HG03280 (cell line): Measurements from ENCODE around the gene CT47C1.

ENCODE experiments used
- ATAC-seq: cut with Tn5 transposase; IDR thresholded peaks from one replicate; pipeline ENCODE4 v1.9.1; 2021; ENCODE audit warnings: mild to moderate bottlenecking, moderate library complexity; ENCODE audit not compliant: unreplicated experiment

The CT47C1 gene

DNA sequence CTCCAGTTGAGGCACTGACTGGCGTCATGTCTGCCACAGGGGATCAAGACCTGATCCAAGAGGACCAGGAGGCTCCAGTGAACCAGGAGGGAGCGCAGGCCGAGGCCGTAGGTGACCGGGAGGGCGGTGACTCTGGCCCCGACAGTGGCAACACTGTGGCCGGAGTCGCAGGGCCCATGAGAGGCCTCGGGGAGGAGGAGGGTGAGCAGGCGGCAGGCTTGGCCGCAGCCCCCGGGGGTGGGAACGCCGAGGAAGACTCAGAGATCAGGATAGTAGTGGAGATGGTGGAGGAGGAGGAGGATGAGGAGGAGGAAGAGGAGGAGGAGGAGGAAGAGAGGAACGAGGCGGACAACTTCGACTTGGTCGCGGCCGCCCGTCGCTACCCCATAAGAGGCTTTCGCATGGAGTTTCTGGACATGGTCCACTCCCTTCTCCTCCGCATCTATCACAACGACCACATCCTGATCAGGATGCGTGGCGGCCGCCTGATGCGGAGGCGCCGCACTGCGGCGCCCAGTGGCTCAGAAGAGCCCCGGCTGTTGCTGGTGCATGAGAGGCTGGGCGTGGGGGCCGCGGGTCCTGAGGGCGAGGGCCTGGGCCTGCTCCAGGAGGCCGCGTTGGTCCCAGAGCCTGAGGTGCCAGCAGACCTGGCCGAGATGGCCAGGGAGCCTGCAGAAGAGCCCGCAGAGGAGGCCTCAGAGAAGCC lies 560 bp downstream of the CT47C1 start:
- no peak for ATAC-seq

DNA sequence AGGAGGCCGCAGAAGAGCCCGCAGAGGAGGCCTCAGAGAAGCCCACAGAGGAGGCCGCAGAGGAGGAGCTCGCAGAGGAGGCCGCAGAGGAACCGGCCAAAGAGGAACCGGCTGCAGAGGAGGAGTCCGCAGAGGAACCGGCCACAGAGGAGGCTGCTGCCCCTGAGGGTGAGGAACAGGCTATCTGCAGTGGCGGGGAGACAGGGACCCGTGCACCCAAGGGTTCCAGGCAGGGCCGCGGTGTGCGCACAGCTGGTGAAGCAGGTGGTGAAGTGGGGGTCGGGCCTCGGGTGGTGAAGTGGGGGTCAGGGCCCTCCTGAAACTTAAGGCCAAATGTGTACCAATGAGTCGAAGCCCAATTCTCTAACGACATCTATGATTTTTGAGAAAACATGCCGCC lies 1.1 kb downstream of the CT47C1 start:
- no peak for ATAC-seq

DNA sequence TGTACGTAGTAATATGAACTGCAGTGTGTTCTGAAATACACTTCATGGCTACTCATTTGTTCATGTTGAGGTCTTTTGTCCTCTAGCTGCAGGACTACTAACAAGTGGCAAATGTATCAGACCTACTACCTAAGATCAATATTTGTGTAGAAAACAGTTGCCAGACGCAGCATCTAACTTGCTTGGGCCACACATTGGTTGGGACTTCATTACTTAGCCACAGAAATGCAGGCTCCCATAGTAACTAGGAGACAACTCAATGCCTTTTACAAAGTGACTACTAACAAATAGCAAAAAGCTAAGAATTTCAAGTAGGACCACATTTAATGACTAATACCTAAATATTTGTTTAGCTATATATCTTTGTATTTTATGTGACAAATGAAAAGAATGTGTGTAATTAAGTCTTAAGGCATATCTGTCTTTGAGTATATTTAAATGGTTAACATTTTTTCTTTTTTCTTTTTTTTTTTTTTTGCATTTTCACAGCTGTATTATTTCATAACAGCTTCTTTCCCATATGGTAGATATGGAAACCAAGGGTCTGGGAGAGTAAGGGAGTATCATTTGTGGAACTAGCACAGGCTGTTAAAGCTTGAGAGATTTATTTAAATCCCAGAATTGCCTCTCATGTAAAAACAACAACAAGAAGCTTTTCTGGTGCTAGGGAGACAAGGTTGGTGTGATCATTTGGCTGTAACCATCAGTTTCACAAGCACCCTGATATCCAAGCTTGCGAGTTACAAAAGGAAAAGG lies 2.7 kb downstream of the CT47C1 start:
- no peak for ATAC-seq

DNA sequence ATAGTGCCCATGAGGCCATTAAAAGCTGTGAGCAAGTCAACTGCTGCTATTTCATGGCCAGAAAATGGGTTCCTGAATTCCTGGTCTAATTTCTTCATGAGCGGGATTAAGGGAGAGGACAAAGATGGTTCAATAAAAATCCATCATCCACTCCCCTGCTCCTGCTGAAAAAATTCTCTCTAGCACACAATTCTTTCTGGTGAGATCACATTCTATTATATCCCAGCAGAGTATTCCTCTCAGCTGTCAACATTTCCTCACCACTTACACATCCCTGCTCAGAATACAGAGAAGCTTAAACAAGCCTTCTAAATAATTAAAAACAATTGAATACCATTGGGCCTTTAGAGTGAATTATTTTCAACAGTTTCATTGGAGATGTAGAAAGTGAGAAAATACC lies 9.5 kb downstream of the CT47C1 start:
- no peak for ATAC-seq

DNA sequence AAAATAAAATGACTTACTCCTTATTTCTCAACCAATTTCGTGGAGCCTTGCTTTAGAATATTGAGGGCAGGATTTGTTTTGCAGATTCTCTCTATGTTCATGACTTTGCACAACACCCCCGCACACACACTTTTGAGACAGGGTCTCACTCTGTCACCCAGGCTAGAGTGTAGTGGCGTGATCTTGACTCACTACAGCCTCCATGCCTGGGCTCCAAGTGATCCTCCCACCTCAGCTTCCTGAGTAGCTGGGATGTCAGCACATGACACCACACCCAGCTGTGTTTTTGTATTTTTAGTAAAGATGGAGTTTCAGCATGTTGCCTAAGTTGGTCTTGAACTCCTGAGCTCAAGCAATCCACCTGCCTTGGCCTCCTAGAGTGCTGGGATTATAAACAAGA lies 12.0 kb downstream of the CT47C1 start:
- no peak for ATAC-seq

DNA sequence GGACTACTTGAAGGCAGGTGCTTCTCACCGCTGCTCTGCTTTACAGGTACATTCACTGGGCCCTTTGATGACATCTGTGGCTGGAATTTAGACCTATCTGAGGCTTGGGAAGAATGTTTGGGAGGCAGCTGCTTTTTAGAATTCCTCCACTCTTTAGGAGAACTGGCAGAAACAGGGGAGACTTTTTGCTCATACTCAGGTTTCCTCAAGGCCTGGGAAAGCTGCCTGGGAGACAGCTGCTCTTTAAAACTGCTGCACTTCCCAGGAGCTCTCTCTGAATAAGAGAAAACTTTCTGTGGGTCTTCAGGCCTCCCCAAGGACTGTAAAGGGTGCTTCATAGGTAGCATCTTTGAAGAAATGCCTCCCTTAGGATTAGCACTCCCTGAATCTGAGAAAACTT lies 14.3 kb downstream of the CT47C1 start:
- no peak for ATAC-seq

DNA sequence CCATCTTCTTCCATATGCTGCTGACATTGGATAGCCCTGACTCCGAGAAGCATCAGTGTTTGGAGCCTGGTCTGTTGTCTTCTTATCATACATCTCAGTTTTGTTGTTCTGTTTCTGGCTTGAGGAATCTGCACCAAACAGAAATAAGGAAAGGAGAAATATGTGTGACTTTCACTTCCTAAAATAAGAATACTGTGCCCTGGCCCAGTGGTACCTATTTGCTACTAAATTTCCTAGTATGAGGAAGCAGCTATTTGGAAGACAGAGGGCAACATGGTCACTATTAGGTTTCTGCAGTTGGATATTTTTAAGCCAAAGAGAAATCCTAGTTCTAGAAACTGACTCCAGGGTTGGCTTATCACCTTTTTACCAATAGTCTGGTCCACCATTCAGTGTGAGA lies 16.8 kb downstream of the CT47C1 start:
- no peak for ATAC-seq

DNA sequence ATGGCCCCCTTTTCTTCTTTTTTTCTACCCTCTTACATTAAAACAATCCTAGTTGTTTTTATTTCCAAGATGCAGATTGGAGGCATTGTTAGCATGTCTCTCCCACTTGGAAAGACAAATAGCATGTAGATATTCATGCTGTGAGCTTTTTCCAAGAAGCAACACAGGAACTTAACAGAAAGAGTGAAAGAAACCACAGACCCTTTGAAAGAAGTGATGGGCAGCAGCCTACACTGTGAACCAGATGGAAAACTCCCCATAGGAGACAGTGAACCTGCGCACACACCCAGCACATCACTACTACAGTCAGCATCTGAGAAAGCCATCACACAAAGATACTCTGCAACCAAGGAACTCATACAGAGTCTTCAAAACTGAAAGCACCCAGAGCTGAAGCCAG lies 17.8 kb downstream of the CT47C1 start:
- no peak for ATAC-seq

DNA sequence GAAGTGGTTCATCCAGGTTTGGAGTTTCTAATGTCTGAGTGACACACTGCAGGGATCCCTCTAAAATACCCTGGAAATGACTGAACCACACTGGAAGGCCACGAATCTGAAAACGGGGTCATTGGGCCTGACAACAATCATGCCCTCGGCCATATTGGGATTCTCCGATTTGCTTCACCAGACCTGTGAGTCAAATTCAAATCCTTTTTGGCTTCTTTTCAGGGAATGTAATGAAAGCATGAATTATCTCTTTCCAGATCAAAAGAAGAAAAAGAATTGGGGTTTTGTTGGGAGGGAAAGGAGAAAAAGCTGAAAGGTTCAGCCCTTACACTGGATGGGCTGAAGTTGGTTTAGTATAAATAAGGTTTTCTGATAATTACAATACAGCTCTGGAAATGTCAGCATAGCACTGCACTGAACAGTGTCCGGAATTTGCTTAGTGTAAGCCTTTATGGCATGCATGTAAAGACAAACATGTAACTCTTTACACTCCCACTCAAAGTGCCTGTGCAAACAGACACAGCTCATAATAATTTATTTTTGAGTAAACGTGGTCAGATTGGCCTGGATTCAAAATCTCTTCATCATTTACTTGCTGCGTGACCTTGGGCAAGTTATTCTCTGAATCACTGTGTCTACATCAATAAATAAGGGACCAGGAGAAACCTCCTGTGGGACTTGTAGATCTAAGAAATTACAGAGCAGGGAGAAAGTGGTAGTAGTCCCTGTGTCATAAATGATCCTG lies 21.4 kb downstream of the CT47C1 start:
- no peak for ATAC-seq

DNA sequence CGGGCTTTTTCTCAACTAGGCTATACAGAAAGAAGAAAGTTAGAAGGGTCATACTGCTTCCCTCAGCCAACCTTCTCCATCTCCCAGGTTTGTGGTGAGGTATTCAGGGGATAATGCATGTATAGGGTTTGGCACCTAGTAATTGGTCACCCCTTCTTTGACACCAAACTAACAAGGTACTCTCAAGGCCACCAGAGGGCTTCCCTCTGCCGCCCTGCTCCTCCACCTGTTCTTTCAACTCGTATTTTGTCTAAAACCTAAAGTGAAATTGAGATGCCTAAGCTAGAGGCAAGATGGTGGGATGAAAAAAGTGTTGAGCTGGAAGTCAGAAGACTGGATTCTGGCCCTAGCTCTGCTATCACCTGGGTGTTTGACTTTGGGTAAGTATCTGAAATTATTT lies 22.0 kb downstream of the CT47C1 start:
- no peak for ATAC-seq

DNA sequence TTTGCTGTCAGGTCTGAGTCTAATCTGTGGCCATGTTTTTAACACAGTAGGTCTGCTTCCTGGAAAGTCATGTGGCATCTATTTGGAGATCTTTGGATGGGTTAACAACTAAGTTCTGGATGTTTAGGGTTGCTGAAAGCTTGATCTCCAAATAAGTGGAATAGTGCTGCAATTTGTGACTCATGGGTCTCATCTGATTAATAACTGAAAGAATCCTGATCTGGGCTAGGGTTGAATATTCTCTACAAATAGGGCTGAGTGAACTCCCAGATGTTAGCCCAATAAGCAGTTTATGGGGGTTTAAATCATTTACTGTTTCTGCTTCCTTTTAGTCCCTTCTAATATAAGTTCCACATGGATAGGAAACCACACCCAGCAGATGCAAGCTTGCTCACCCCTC lies 23.1 kb downstream of the CT47C1 start:
- ATAC-seq: no peak

DNA sequence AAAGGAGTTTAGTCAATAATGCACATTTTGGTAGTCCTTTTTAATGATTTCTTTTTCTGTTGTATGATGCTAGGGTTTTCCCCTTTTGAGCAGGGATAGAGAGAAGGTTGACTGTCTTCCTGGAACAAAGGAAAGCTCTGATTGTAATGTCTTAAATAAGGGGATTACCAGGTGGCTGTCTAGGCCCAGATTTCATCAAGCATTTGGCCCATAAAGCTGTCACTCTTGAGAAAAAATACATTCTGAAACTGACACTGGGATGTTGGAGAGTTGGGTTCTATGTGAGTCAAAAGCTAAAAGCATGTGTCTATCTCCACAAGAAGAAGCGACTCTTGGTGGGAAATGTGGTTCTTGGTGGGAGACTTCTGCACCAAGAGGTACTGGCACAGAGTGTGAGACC lies 28.4 kb downstream of the CT47C1 start:
- no peak for ATAC-seq

DNA sequence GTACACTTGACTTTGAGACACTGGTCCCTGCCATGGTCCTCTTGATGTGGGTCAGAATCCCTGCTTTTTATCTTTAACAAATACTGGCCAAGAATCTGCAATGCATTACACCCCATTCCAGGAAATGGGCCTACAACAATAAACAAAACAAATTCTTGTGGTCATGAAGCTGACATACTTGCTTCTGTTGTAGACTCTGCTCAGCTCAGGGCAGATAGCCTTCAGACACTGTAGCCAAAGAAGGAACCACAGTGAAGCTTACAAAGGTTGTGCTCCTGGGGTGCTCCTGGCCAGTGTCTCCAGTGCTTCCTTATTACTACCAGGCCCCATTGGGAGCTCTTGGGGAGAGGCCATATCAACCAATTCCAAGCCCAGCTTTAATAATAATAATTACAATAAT lies 33.0 kb downstream of the CT47C1 start:
- ATAC-seq: no peak

DNA sequence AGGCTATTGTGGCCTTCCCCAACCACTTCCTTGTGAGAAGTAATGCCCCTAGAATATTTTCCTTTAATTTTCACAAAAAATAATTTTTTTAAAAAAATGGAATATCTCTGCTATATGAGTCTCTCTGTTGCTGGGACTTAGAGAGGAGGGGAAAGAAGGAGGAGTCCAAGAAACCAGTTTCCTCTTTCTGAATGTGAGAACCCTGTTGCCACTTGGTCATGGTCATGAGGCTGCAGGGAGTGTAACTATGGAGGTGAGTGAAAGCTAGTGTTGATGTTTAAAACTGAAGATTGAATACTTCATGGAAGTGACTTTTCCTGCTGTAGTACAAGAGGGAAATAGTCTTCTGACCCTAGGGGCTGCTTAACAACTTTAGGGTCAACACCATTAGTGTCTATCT lies 34.4 kb downstream of the CT47C1 start:
- ATAC-seq: no peak

DNA sequence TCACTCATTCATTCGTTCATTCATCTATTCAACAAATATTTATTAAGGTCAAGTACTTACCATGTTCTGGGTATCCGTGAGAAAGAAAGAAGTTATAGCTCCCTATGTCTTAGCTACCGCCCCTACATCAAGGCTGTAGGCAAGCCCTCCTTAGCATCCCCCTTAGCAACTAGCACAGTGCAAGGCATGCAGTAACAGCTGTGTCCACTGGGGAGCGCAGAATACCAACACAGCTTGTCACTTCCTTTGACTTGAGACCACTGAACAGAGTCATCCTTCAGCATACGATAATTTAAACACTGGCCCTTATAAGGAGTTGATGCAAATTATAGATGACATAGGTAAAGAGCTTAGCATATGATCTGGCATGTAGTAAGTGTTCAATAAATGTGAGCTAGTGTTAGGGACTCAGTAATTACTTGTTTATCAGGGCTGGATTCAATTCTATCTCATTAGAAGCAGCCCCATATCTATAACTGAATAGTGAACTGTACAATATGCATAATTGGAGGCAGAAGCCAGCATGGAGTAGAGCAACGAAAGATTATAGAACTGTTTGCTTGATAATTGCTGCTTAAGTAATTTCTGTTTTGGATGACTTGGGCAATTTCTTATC lies 46.1 kb downstream of the CT47C1 start:
- no peak for ATAC-seq

DNA sequence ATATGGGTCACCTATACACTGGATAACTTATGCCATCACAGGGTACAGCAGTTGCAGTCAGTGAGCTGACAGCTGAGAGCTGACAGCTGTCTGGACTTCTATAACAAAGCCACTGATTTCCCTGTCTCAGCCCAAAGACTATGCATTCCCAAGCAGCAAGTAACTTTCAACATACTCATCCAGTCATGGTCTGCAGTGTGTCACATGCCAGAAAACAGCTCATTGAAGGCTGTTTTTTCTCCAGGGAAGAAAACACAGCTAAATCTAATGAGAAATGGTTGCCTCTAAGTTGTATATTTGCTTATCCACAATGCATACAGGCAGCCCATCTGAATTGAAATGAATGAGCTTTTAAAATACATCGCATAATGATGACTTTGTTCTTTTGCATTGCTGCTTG lies 48.5 kb downstream of the CT47C1 start:
- ATAC-seq: no peak
